Lung microvascular endothelial cell (primary cell): Measurements from ENCODE around the gene LRRTM4. TPM values are rescaled to one million over a fixed set of nuclear protein-coding genes. Genes with fewer than 3 reads are reported as not detected.
A peak's percentile ranks its signal among the peaks of the same experiment; 100 is the strongest.

ENCODE experiments used
- DNase-seq, 2 donors: peaks; one replicate each; pipeline versions ENCODE4 v3.0.0 to v3.0.0-alpha.2; 2010; ENCODE audit warnings: low read depth in 2 of 2
- total RNA-seq: library from RNA; depleted of rRNA; stranded (reverse); fragments of >200 nt; gene quantifications from 2 replicates; pipeline ENCODE4 v1.2.1, GENCODE V29; 2014

LRRTM4 gene
- total RNA-seq, 1 donor from 2014 or later, result not detected

DNA sequence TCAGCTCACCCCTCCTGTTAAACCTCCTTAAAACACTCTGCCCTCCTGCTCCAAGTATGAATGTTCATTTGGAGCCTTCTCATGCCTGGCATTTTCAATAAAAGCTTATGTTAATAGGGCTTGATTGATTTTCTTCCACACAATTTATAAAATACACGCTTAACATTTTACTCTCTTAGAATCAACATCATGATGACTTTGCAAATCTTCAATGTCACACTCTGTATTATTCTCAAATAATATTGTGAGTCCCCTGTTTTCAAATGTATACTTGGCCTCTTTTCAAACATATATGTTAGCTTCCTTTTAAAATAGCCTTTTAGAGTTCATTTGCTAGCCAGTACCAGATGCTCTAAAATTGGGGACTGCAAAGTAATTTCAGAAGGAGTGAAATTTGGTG lies 520.3 kb downstream of the LRRTM4 start:
- no peak for DNase-seq

DNA sequence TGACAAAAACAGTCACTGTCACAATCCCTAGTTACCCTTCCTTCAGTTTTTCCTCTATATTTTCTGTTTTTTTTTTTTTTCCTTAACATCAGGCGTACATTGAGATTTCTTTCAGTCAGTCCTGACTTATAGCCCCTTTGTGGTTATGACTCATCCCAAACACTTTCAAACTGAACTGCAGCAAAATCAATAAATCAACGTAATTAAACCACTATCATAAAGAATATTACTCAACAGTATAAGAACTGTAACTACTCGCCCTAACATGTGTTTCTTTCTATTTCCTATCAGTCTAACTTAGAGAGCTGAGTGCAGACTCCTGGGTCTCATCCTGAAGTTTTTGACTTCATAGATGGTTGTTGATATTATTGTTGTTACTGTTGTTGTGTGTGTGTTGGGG lies 523.5 kb downstream of the LRRTM4 start:
- DNase-seq, result no peak

DNA sequence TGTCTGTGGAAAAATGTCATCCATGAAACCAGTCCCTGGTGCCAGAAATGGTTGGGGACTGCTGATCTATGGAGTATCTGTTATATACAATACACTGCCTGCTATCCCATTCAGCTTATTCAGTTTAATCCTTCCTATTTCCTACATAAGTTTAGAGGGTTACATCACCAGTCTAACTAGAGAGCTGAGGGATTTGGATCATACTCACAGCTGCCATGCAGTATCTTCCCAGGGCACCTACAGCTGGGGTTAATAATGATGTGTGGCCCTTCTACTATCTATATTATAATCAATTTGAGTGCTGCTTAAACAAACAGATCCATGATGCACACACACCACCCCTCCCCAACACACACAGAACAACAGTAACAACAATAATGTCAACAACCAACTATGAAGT lies 524.0 kb downstream of the LRRTM4 start:
- DNase-seq, result no peak

DNA sequence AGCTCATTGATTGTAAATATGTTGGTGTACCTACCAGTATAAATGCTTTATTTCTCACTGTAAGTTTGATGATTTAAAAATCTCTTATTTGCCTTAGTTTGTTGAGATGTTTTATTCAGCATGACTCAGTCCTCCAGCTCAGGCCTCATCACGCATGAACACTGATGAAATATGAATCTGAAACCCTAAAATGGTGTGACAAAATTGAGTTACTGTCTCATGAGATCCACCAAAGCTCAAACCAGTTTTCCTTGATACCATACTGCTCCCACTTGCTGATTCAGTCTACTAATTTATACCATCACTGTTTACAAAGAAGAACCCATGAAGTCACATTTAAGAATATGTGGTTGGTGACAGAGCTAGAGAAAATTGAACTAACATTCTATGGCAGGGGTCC lies 524.9 kb downstream of the LRRTM4 start:
- DNase-seq, result no peak

DNA sequence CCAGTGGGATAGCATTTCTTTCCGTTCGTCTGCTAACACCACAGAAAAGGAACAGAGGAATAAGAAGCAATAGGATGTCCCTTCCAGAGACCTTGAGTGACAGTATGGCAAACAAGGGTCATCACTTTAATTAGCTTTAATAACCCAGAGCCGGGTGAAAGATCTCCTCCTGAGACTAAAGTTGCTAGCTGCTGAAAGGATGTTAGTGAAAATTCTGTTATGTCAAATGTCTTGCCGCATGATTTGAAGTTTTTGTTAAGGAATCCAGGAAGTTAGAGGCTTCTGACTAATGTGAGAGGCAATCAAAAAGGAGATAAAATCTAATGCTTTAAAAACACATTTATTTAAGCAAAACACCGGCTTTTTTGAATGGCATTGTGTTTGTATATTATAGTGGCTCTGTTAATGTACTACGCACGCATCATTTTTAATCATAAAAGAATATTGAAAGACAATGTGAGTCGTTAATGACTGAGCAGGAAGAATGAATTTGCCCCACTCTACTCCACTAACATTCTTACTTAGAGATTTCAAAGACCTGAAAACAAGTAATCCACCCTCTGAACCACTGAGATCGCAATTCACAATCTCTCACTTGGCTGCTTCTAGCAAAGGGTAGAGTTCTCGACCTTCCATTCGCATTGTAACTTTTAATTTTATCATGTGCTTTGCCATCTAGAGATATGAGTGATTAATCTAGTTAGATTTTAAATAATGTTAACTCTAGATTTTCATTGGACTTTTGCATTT lies 536.6 kb downstream of the LRRTM4 start:
- no peak for DNase-seq

DNA sequence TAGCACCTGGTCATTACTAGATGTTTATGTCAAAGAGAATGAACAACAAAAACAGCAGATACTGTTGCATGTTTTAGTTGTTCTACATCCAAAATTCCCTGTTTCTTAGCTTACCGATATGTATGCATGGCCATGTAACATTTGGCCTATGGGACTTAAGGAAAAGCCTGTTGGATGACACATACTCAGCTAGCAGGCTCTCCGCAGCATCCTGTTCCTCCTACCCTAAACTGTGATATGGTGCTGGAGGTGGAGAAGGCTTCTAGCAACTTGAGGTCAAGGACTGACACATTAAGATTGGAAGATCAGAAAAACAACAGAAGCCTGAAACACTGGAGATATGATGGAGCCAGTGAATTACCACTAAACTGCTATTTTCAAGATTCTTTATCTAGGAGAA lies 537.8 kb downstream of the LRRTM4 start:
- DNase-seq, result peak in 1 of 2 donors; percentile 0

DNA sequence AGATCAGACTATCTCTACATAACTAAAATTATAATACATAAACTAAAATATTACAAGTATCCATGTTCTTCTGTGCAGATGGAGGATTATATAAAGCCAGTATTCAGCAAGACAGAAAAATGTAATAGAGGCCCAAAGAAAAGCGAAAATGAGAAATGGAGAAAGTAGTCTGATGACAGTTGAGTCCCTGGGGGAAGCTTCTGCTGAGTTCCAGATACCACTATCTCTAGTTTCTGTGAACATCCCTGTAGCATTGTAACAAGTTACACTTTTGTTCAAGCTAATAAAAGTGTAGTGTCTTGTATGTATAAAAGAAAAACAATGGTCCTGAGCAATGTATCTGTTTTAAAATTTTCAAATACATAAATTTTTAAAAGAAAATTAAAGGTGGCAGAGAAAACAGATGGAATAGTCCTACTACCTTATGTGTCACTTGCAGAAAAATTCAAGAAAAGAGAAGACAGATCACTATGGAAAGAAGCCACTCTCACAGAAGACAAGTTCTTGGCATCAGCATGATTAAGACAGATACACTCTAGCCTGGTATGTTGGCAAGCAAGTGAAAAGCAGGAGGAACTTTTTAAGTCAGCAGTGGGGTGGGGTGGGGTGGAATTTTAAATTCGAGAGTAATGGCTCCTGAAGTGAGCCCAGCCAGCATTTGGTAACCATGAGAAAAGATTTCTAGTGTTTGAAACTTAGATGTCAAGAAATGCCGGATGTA lies 541.9 kb downstream of the LRRTM4 start:
- no peak for DNase-seq

DNA sequence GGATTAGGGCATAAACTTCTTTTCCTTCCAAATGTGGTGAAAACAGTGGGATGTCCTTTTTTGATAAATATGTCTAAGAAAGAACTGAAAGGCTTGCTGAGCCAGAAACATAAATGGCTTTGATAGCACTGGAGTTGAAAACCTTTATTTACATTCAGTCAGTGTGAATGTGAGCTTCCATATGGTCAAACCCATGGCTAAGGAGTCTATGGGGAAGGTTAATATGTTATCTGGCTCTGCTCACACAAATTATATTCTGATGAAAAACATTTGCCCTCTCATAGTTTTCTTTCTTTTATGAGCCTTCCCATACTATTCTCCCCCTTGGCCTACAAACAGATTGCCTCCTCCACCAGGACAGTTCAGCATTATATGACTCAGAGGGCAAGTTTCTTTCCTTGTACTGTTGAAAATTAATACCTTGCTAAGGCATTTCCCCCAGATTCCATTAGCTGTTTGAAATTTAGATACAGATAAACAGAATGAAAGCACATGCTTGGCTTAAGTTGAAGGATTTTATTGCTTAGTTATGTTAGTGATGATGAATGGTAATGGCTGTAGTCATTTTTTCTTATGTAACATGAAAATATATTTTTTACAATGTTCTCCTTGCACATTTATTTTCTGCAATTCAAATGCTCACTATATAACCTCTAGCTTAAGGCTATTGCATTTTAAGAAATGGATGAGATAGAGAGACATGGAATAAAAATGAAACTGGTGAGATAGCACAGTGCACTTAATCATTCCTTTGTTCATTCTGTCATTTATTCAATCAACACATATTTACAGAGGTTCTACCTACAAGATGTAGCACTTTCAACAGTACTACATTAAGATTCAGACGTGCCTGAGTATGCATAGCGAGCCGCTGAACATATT lies 544.1 kb downstream of the LRRTM4 start:
- no peak for DNase-seq

DNA sequence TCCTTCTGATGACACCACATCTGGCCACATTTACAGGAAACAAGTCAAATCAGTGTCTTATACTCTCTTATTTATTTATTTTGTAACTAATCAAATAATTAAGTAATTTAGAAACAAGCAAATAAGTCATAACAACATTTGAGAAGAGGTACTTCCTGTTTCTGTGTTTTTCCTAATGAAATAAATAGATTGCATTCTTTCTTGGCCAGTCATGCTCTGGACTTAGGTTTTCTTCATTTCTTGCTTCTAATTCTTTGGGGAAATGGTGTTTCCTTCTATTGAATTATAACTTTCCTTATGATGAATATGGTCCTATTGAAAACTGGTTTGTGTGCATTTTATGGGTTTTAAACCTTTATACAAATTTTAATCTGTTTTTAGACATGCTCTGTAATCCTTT lies 546.4 kb downstream of the LRRTM4 start:
- DNase-seq, result no peak

DNA sequence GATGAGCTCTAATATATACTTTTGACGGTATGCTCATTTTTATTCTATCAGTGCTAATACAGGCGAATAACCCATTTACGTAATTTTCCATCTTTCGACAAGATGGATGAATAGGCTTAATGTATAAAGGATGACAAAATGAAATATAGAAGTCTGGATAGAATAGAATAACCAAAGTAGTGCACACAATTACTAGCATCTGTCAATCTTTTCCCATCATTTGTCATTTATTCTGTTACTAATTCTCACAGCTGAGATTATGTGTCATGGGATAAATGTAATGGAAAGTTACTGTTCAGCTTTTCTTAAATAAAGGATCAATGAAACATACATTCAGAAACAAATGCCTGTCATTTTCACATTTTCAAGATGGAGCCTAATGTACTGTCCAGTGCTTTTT lies 548.6 kb downstream of the LRRTM4 start:
- DNase-seq, result no peak

DNA sequence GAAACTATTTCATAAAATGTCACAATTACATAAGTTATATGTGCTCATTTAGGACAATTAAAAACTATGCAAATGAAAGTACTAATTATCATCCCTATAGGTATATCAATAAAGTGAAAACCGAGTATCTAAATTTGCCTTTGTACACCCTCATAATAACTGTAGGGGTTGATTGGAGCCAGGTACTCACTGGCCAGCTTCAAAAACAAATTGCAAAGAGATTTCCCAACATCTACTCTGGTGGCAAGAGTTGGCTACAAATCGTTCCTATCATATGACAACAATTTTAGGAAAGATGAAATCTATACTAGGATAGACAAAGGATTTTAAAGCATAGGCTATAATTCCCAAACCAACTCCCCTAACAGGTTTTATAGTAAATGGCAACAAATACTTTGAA lies 556.4 kb downstream of the LRRTM4 start:
- DNase-seq, result no peak

DNA sequence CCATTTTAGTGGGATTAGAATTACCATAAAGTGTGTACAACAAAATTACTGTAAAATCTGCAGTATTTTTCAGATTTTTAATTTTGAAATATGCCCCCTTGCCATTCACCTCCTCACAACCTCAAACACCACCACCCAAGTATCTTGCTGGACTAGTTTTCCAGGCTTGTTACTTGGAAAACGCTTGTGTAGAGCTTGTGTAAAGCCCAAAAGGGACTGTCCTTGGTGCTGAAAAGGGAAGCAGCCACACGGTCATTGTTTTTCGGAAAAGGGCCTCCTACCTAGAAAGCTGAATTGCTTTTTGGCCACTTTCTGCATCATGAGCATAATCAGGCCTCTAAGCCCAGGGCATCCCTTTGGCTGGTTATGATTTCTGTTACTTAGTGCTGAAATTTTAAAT lies 563.4 kb downstream of the LRRTM4 start:
- DNase-seq, result peak in 1 of 2 donors; percentile 0

DNA sequence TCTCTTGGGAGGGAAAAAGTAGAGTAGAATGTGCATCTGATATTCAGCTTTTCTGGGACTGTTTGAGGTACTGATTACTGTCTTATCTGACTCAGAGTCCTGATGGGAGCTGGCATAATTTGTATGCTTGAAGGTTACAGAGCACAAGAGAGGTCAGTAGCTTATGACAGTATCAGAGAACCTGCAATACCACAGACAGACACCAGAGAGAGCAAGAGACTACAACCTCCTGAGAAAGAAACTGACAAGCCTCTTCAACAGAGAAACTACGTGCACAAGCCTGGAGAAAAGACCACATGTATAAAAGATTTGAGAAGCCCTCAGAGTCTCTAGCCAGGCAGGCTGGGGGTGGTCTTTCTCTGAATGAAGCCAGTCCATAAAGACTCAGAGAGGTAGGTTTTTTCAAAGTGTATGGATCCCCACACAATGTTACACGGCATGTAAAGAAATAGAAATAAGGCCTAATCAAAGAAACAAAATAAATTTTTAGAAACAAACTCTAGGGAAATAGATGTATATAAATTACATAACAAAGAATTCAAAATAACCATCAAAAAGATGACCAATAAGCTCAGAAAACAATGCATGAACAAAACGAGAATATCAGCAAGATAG lies 568.3 kb downstream of the LRRTM4 start:
- peak; percentile 13 to 35 for DNase-seq

DNA sequence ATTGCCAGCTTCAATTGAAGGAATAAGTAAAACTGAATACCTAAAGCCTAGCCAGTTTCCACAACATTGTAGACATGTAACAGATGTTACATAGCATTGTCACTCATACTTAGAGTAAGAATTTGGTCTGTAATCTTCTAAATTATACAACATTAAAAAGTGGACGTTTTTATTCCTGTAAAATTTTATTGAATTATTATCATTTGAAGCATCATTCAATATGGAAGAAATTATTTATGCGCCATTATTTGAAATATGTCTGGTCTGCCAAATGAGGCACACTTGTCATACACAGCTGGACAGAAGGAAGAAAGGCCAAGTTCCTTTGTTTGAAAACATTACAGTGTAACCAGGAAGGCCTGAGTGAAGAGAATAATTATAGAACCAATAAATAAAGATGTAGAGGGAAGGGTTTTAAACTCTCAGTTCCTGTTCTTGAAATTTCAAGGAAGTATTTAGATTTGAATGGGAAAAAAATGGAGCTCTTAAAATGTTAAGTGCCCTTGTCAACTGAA lies 575.5 kb downstream of the LRRTM4 start:
- no peak for DNase-seq

DNA sequence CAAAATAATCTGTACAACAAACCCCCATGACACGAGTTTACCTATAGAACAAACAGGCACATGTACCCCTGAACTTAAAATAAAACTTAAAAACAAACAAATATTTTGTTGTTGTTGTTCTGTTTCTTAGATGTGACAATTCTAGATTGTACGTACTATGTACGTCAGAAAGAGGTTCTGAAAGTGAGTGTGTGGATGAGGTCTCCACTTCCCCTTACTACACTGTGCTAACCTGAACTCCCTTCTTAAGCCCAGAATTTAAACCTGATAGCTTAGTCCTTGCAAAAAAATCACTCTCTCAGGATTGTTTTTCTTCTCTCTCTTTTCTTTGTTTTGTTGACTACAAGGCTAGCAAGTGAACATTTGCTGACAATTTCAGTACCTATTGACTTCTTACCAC lies 581.6 kb downstream of the LRRTM4 start:
- no peak for DNase-seq

DNA sequence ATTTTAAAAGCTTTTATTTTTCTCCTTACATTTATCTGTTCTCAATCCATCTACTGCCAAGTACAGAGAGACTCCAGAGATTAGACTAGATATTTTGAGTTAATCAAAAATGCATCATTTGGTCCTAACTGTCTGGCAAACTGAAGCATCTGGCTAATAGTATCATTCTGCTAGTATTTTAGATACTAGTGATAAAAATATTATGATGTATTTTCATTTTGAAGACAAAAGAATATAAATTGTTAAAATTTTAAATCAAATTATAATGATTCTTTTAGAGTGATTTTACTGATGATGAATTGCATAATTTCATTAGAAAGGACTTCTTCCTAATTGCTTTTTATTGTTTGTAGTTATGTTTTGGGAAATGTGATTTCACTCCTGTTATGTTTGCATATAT lies 584.0 kb downstream of the LRRTM4 start:
- DNase-seq, result no peak

DNA sequence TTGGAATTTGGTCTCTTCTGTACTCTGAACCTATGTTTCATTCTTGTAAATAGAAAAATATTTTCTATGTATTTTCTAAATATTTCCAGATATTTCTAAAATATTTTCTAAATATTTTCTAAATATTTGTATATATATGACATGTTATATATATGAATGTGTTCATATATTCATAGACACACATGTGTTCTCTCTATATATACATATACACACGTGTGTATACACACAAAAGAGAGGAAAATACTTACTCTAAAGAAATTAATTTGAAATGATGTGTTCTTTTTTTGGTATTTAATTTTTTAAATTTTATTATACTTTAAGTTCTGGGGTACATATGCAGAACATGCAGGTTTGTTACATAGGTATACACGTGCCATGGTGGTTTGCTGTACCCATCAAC lies 589.6 kb downstream of the LRRTM4 start:
- no peak for DNase-seq

DNA sequence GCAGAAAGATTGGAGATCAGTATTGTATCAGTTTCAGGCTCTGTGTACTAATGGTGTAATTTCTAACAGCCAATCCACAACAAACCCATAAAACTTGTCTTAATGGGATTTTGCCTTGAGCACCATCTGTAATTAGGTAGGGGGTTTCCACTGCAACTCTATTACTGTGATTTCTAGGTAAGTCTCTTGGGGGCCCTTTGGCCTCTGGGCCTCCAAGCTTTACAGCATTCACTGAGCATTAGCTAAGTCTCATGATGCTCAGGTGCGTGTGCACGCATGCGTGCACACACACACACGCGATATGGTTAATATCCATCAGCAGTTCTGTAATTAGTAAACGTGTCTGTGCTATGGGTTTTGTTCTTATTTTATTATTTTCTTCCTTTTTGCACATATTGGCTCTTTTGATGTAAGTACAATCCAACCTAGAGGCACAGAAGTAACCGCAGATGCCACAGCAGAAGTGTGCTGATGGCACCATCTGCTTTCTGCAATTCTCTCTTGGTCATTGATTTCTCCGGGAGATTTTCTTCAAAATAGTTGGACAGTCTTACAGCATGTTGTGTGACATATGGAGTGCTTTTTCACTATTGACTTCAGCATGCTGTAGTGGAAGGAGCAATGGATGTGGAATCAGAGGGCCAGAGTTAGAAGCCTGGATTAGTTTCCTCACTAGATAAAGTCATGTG lies 592.0 kb downstream of the LRRTM4 start:
- DNase-seq, result no peak

DNA sequence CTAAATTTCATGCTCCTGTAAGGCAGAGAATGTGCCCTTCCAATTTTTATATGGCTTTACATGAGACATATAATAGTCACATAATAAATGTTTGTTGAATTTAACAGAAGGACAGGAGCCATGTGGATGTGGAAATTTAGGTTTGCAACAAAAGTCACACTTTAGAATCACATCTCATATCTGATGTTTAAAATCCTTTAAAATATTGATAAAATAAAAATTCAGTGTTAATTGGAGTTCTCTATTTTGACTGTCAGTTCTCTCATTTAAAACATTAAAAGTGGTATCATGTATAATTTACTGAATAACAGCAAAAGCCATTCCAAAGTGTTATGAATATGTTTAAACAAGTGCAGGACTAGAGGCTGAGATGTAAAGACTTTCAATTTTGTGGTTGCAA lies 594.1 kb downstream of the LRRTM4 start:
- DNase-seq, result no peak

DNA sequence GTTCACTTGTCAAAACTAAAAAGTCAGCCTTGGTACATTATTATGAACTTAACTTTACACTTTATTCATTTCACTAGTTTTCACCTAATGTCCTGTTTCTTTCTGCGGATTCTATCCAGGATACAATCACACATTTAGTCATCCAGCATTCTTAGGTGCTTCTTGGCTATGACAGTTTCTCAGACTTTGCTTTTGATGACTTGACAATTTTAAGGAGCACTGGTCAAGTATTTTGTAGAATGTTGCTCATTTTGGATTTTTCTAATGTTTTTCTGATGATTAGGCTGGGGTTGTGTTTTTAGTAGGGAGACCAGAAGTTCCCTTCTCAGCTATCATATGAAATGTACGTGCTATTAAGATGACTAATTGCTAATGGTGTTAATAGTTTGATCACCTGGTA lies 601.2 kb downstream of the LRRTM4 start:
- no peak for DNase-seq

DNA sequence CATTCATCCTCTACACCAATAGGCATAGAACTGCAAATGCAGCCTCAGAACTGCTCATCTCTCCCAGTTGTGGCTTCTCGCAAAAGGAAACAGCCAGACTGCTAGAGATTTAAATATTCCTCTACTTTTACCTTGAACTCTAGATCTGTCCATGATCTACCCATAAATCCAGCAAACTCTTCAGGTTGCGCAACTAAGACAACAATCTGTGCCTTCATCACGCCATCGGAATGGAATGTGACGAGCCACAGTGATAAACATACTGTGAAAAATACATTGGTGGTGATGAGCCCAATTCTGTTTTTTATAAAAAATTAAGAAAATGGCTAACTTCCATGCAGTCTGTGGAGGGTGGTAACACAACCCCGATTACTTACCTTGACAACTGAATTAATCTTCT lies 626.7 kb downstream of the LRRTM4 start:
- no peak for DNase-seq
